ENCODE data around the gene MICAL3.
"Not testable (repeated sequence)": the region's sequence is repeated elsewhere in the genome, so short reads cannot be mapped to it uniquely, and the experiment has no call there.

The MICAL3 gene

GRCh38 chr22:18059094-18059417 is 34.7 kb upstream of the MICAL3 start:
- no peak for DNase-seq (ENCODE audit: low read depth in 2 of 2)

GRCh38 chr22:18058371-18059093 is 34.2 kb upstream of the MICAL3 start:
- DNase-seq (ENCODE audit: low read depth in 2 of 2) = no peak

- no peak for DNase-seq (ENCODE audit: low read depth in 2 of 2)
Measured at GRCh38 chr22:18057568-18058209, 33.3 kb upstream of the MICAL3 start.

DNA sequence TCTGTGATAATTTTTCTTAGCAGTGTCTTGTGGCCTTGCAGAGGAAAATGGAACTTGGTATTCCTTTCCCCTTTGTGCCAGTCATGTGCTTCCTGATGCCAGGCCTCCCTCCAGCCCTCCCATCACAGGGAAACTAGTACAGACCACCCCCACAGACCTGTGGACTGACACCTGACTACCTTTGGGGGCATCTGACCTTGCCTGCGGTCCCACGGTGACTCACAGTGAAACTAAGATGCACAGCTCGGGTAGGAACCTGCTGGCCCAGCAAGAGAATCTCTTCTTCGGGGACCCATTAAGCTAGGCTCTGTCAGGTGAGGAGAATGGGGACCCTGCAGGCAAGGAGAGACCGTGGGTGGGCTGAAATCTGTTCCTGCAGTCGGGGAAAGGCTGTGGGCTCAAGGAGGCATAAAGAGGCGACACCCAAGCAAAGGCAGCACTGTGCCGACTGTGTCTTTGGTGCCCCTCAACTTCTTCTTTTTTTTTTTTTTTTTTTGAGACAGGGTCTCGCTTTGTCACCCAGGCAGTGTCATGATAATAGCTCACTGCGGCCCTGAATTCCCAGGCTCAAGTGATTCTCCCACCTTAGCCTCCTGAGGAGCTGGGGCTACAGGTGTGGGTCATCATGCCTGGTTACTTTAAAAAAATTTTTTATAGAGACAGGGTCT is 32.6 kb upstream of the MICAL3 start:
- no peak for DNase-seq (ENCODE audit: low read depth in 2 of 2)

GRCh38 chr22:18056161-18056666 is 31.9 kb upstream of the MICAL3 start:
- DNase-seq (ENCODE audit: low read depth in 2 of 2) = no peak

- no peak for DNase-seq (ENCODE audit: low read depth in 2 of 2)
Measured at GRCh38 chr22:18055619-18056160, 31.3 kb upstream of the MICAL3 start.

DNA sequence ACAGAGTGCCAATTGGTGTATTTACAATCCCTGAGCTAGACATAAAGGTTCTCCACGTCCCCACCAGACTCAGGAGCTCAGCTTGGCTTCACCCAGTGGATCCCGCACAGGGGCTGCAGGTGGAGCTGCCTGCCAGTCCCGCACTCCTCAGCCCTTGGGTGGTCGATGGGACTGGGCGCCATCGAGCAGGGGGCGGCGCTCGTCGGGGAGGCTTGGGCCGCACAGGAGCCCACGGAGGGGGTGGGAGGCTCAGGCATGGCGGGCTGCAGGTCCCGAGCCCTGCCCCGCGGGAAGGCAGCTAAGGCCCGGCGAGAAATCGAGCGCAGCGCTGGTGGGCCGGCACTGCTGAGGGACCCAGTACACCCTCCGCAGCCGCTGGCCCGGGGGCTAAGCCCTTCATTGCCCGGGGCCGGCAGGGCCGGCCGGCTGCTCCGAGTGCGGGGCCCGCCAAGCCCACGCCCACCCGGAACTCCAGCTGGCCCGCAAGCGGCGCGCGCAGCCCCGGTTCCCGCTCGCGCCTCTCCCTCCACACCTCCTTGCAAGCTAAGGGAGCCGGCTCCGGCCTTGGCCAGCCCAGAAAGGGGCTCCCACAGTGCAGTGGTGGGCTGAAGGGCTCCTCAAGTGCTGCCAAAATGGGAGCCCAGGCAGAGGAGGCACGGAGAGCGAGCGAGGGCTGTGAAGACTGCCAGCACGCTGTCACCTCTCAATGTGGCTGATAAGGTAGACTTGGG is 29.0 kb upstream of the MICAL3 start:
- not testable (repeated sequence) for DNase-seq (ENCODE audit: low read depth in 2 of 2)

DNA sequence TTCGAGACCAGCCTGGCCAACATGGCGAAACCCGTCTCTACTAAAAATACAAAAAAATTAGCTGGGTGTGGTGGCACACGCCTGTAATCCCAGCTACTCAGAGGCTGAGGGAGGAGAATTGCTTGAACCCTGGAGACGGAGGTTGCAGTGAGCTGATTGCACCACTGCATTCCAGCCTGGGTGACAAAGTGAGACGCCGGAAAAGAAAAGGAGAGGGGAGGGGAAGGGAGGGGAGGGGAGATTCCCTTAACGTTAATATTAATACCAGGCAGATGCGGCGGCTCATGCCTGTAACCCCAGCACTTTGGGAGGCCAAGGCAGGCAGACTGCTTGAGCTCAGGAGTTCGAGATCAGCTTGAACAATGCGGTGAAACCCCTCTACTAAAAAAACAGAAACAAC is 26.8 kb upstream of the MICAL3 start:
- DNase-seq (ENCODE audit: low read depth in 2 of 2) = not testable (repeated sequence)

DNA sequence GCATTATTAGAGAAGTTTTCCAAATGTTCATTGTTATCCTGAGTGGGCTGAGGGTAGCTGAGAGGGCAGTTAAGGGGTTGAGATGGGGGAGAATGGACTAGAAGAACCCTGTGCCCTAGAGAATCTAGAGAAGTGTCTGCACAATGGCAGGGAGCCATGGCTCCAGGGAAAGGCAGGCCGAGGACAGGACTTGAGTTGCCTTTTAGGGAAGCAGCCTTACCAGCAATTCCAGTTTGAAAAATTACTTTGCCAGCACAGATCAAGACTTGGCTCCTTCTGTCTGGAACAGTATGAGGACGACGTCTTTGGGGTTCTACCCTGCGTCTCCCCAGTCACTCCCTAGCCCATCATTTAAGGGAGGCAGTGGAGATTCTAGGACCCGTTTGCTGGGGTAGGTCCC is 25.7 kb upstream of the MICAL3 start:
- no peak for DNase-seq (ENCODE audit: low read depth in 2 of 2)

GRCh38 chr22:18048441-18048898 is 24.1 kb upstream of the MICAL3 start:
- DNase-seq (ENCODE audit: low read depth in 2 of 2) = no peak

GRCh38 chr22:18048041-18048440 is 23.7 kb upstream of the MICAL3 start:
- DNase-seq (ENCODE audit: low read depth in 2 of 2) = no peak

- no peak for DNase-seq (ENCODE audit: low read depth in 2 of 2)
Measured at GRCh38 chr22:18045794-18046193, 21.4 kb upstream of the MICAL3 start.

DNA sequence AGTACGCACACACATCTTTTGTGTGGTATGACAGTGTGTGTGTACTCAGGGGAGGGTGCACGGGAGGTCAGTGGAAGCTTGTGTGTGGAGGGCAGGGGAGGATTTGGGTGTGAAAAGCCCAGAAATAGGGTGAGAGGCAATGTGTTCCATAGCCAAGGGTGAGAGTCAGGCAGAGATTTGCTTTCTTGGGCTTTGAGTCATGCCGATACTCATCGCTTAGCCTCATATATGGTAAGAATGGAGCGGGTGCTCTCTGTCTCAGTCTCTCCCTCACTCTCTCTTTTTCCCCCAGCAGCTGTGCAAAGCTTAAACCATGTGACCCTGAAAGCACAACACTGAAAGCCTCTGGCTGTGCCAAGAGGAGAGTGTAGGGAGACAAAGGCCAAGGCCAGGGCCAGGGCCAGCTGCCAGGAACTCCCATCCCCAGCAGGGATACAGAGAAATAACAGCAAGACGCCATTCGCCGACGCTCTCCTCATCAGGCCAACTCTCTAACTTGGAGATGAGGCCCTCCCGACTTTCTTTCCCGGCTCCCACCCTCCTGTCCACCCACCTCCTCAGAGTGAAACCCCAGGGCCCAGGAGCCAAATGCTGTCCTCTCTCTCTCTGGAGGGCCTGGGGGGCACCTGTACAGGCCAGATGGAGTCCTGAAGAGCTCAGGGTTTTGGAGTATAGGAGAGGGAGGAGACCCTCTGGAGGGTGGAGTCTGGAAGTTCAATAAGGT is 20.3 kb upstream of the MICAL3 start:
- DNase-seq (ENCODE audit: low read depth in 2 of 2) = no peak

DNA sequence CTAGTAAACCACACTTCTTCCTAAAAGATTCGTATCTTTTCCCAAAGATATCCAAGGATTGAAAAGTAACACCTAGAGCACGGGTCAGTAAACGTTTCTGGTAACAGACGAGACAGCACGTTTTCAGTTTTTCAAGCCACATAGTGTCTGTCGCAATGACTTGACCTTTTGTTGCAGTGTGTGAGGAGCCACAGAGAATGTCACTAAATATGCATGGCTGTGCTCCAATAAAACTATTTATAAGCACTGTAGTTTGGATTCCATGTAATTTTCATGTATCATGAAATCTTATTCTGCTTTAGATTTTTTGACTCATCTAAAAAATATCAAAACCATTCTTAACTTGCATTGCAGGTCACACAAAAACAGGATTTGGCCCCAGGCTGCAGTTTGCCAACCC is 18.3 kb upstream of the MICAL3 start:
- DNase-seq (ENCODE audit: low read depth in 2 of 2) = no peak

- not testable (repeated sequence) for DNase-seq (ENCODE audit: low read depth in 2 of 2)
Measured at GRCh38 chr22:18040898-18041297, 16.5 kb upstream of the MICAL3 start.

GRCh38 chr22:18035751-18036150 is 11.4 kb upstream of the MICAL3 start:
- DNase-seq (ENCODE audit: low read depth in 2 of 2) = no peak

DNA sequence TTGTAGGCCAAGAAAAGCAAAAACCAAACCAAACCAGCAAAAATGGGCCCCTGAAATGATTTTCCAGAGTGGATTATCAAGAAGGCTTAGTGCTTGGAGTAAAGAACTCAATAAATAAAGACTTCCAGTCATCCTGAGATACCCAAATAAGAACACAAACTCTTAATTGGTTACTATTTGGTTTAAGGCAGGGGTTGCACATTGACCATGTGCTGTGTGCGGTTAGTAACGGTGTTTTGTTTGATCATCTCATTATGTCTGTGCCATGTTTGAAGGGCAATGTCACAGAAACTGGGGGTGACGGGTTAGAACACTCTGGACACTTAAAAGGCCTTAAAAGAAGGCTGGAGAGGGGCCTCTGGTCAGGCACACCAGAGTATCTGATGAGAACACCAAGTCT is 9.7 kb upstream of the MICAL3 start:
- no peak for DNase-seq (ENCODE audit: low read depth in 2 of 2)

GRCh38 chr22:18033204-18033998 is 9.0 kb upstream of the MICAL3 start:
- DNase-seq (ENCODE audit: low read depth in 2 of 2) = no peak

- DNase-seq (ENCODE audit: low read depth in 2 of 2) = no peak
Measured at GRCh38 chr22:18032455-18033101, 8.2 kb upstream of the MICAL3 start.
